OCI-LY7 (cell line): Measurements from ENCODE around the gene CLIC4.

ENCODE experiments used
- CTCF ChIP-seq: fragments of 200-600 bp; sonication (generic); conservative IDR thresholded peaks from 2 replicates; pipeline ENCODE4 v1.5.1; 2014; ENCODE audit warnings: mild to moderate bottlenecking, antibody characterized with exemption, low read length, moderate library complexity, mixed read lengths
- EZH2phosphoT487 ChIP-seq: fragments of 200-600 bp; sonication (generic); IDR thresholded peaks from 2 replicates; pipeline ENCODE4 v1.6.1; 2018; ENCODE audit warnings: low read depth, borderline replicate concordance, mild to moderate bottlenecking, mixed run types, antibody characterized with exemption, low read length, moderate library complexity, mixed read lengths

- no peak for TF ChIP-seq CTCF
- no peak for TF ChIP-seq EZH2phosphoT487
These were observed 19.6 kb downstream of the CLIC4 start for GRCh38 chr1:24764848-24765247.
